T-helper 2 cell treated with Interferon-gamma antibody and Interleukin-4, amounts not matched to agents 5 μg/mL and 100 μg/mL, for 36 hours (primary cell): Measurements from ENCODE around the gene SNX10.
A peak's percentile ranks its signal among the peaks of the same experiment; 100 is the strongest.

ENCODE experiments used
- DNase-seq: peaks from one replicate; pipeline ENCODE4 v3.0.0; 2021; ENCODE audit warnings: low spot score
- H3K27ac Mint-ChIP-seq: one replicate; pipeline ENCODE4 v1.8.0; 2021; ENCODE audit warnings: mild to moderate bottlenecking, mixed read lengths
- H3K27me3 Mint-ChIP-seq: one replicate; pipeline ENCODE4 v1.8.0; 2021; ENCODE audit warnings: low read depth, mixed read lengths
- H3K36me3 Mint-ChIP-seq: one replicate; pipeline ENCODE4 v1.8.0; 2021; ENCODE audit warnings: low read depth, mixed read lengths
- H3K4me1 Mint-ChIP-seq: one replicate; pipeline ENCODE4 v1.8.0; 2021; ENCODE audit warnings: low read depth, mixed read lengths
- H3K4me3 Mint-ChIP-seq: one replicate; pipeline ENCODE4 v1.8.0; 2022; ENCODE audit warnings: mild to moderate bottlenecking, moderate library complexity, mixed read lengths
- H3K9me3 Mint-ChIP-seq: one replicate; pipeline ENCODE4 v1.8.0; 2021; ENCODE audit warnings: mixed read lengths

SNX10 gene

DNA sequence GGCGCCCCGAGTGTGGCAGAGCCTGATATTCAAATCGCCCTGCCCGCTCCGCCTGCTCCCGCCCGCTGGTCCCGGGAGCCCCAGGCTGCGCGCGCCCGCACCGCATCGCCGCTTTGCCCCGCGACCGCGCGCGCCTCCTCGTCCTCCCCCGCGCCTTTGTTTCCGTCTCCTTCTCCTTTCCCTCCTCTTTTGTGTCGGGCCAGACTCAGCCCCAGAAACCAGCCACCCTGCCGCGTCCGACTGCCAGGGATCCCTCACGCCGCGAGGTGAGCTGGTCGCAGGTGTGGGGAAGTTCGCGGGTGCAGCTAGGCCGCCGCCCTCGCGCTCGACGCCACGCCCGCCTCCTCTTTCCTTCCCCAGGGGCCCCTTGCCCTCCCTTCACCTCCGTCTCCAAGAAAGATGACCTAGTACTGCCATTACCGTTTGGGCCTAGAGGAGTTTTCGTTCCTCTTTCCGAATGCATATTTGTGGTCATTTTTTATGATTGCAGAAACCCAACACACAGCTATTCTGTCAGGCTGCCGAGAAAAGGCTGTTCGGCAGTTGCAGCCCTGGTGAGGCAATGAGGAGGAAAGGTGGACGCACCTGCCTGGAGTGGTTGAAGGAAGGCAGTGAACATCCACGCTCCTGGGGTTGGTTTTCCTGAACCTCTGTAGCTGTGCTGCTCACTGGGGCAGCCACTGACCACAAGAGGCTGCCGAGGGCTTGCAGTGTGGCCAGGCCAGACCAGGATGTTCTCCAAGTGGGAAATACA, 107.3 kb downstream of the SNX10 start:
- Mint-ChIP-seq H3K9me3 (no peaks in the 10 kb centered on the region), H3K4me3 (peak overlapping the region; percentile 93), H3K36me3 (no peaks in the 10 kb centered on the region), H3K4me1 (peaks cover 10% of the 10 kb centered on the region), H3K27ac (peak overlapping the region; percentile 82), H3K27me3 (peaks cover 51% of the 10 kb centered on the region)
- DNase-seq = peak; percentile 58

DNA sequence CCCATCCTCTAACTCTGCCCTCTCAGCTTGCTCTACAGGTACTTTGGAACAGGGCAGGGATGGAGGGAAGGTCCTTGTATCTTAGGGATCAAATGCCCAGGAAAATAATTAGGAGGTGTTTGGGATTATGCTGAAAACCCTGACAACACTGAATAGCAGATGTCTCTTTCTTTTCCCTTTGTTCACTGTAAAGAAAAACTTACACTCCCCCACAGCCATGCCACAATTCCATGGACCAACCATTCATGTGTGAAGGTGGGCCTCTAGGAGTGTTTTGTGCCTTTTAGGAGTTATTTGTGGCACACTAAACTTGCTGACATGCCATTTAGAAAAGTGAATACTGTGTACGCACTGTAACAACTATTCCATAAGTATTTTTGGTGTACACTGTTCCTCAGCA, 108.1 kb downstream of the SNX10 start:
- no peak for DNase-seq
- H3K36me3 Mint-ChIP-seq = no peaks in the 10 kb centered on the region
- H3K9me3 Mint-ChIP-seq = no peaks in the 10 kb centered on the region
- H3K4me1 Mint-ChIP-seq = peaks cover 10% of the 10 kb centered on the region
- peak overlapping the region; percentile 50 for H3K4me3 Mint-ChIP-seq
- no peak overlapping the region for H3K27ac Mint-ChIP-seq
- peaks cover 51% of the 10 kb centered on the region for H3K27me3 Mint-ChIP-seq

DNA sequence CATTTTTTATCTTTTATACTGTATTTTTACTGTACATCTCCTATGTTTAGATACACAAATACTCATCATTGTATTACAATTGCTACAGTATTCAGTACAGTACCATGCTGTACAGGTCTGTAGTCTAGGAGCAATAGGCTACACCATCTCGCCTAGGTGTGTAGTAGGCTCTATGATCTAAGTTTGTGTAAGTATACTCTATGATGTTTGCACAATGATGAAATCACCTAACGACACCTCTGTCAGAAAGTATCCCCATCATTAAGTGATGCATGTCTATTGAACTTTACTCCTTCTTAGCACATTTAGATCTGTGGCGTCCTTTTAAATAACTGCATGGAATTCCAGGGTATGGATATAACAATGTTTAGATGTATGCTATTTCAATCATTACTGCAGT, 112.0 kb downstream of the SNX10 start:
- DNase-seq = no peak
- peaks cover 47% of the 10 kb centered on the region for H3K27me3 Mint-ChIP-seq
- H3K27ac Mint-ChIP-seq = no peak overlapping the region
- H3K4me1 Mint-ChIP-seq = peaks cover 7% of the 10 kb centered on the region
- H3K36me3 Mint-ChIP-seq = no peaks in the 10 kb centered on the region
- H3K9me3 Mint-ChIP-seq = no peaks in the 10 kb centered on the region
- no peak overlapping the region for H3K4me3 Mint-ChIP-seq

DNA sequence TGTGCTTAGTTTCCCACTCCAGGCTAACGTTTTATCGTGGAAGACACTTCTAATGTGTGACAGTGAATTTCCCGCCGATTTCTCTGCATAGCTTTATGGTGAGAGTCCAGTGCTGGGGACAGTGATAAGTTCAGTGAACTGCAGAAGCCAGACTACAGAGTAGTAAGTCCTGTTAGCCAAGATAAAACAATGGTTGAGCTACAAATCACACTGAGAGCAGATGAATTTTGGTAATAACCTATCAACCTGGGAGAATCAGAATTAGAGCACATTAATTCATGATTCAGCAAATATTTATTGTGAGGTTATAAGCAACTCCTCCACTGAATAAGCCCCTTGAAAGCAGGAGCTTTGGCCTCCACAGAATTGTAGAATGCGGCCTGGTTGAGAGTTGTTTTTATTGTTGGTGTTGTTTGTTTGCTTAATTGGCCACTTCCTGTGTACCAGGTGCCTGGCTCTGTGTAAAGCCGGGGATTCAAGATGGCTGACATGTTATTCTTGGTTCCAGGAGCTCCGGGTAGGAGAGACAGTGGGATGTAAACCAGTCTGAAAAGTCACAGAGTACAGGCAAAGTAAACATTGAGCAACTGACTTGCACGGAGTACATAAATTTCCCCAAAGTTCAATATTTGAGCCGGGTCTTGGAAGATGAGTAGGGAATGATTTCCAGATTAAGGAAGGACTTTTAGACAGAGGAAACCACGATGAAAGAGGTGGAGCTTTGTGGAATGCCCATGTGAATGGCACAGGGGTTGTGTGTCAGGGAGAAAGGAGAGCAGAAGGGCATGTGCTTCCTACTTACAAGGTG, 112.7 kb downstream of the SNX10 start:
- H3K27ac Mint-ChIP-seq = no peak overlapping the region
- H3K4me3 Mint-ChIP-seq = no peak overlapping the region
- no peaks in the 10 kb centered on the region for H3K9me3 Mint-ChIP-seq
- peaks cover under 1% of the 10 kb centered on the region for H3K4me1 Mint-ChIP-seq
- peaks cover 40% of the 10 kb centered on the region for H3K27me3 Mint-ChIP-seq
- H3K36me3 Mint-ChIP-seq = no peaks in the 10 kb centered on the region
- DNase-seq = no peak

DNA sequence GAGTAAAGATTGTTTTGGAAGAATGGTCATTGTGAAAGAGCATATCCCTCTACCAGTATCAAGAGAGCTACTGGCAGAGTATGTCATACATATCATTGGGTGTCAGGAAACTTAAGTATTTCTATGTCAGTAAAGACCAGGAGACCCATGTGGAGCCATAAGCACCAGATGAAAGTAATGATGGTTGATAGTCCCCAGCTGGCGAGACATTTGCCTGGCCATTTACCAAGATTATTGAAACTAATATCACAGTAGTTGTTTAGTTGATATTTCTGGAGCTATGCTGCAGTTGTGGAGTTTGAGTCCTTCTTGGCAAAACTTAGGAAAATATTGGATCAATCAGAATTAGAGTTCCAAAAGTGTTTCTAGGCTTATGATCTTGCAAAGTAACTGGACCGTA, 114.8 kb downstream of the SNX10 start:
- no peak for DNase-seq
- no peak overlapping the region for H3K4me3 Mint-ChIP-seq
- no peak overlapping the region for H3K27ac Mint-ChIP-seq
- H3K9me3 Mint-ChIP-seq = no peaks in the 10 kb centered on the region
- no peaks in the 10 kb centered on the region for H3K36me3 Mint-ChIP-seq
- no peaks in the 10 kb centered on the region for H3K4me1 Mint-ChIP-seq
- H3K27me3 Mint-ChIP-seq = peaks cover 33% of the 10 kb centered on the region

DNA sequence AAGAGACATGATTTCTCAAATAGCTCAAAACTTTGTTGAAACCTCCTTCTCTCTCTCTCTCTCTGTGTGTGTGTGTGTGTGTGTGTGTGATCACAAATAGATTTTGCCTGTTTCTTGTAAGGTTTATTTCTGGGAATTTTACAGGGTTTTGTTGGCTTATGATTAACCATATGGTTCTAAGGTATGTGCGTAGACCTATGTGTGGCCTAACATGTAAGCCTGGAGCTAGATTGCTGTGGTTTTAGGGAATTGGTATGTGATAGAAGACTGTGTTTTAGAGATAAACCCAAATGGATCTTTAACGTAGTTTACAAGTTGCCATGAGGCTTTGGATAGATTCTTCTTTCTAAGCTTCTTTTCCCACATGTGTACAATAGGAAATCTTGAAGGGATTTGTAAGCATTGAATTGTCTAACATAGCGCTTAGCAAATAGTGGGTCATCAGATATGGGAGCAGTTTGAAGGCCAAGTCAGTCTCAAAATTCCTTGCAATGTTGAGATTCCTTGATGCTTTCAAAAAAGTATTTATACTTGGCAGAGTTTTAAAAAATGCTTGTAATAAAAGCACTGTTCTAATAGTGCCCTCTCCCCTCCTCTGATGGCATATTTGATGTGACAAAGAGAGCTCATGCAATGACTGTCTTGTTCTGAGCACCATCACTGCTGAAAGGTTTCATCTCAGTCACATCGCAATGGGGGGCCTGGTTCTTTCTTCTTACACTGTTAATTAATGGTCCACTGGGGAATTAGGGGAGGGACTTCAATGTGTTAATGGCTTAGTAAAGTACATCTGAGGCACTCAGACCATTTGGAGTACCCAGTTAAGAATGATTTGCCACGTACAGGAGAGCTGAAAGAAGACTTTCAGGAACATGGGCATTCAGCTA, 118.2 kb downstream of the SNX10 start:
- peaks cover 26% of the 10 kb centered on the region for H3K27me3 Mint-ChIP-seq
- no peak for DNase-seq
- H3K27ac Mint-ChIP-seq = no peak overlapping the region
- H3K9me3 Mint-ChIP-seq = no peaks in the 10 kb centered on the region
- no peak overlapping the region for H3K4me3 Mint-ChIP-seq
- no peaks in the 10 kb centered on the region for H3K4me1 Mint-ChIP-seq
- H3K36me3 Mint-ChIP-seq = no peaks in the 10 kb centered on the region

DNA sequence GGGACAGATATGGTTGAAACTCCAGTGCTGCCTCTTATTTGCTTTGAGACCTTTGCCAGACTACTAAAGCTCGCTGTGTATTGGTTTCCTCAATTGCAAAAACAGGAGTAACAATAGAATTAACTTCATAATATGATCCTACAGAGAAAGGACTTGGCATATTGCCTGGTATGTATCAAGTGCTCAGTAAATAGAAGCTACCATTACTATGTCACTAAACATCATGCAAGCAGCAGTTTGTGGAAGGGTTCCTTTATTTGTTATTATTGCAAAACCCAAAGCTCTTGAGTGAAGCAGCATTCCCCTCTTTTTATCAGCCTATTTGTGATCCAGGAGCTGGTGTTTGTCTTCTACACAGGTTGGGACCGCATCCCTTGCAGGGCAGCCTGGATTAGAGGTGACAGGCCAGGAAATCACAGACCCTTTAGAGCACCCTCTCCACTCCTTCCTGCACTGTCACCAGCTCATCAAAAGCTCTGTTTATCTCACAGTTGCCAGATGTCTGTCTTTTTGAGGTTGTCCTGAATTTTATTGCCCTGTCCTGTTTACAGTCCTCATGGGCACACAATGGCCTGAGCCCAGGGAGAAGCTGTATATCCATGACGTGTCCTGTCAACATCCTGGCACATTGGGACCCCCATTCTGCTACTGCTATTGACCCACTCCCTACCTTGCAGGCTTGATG, 121.5 kb downstream of the SNX10 start:
- H3K4me1 Mint-ChIP-seq = no peaks in the 10 kb centered on the region
- H3K9me3 Mint-ChIP-seq = no peaks in the 10 kb centered on the region
- DNase-seq = no peak
- H3K36me3 Mint-ChIP-seq = no peaks in the 10 kb centered on the region
- H3K27me3 Mint-ChIP-seq = peaks cover 14% of the 10 kb centered on the region
- no peak overlapping the region for H3K27ac Mint-ChIP-seq
- H3K4me3 Mint-ChIP-seq = no peak overlapping the region

DNA sequence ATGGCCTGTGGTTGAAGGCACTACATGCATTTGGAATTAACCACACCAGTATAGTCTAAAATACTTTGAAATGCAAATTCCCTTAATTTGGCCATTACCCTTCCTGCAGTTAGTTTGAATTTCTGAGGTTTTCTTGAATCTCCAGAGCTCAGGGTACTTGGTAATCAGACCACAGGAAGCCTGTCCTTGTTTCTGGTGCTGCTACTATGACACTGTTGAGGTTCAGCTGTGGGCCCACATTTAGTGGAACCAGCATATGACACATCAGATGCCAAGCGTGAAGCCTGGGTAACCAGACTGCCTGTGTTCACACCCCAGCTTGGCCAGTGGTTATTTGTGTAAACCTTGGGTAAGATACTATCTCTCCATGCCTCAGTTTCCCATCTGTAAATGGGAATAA, 124.3 kb downstream of the SNX10 start:
- H3K9me3 Mint-ChIP-seq = no peaks in the 10 kb centered on the region
- DNase-seq = no peak
- no peak overlapping the region for H3K27ac Mint-ChIP-seq
- H3K4me3 Mint-ChIP-seq = no peak overlapping the region
- peaks cover 12% of the 10 kb centered on the region for H3K27me3 Mint-ChIP-seq
- H3K36me3 Mint-ChIP-seq = no peaks in the 10 kb centered on the region
- no peaks in the 10 kb centered on the region for H3K4me1 Mint-ChIP-seq

DNA sequence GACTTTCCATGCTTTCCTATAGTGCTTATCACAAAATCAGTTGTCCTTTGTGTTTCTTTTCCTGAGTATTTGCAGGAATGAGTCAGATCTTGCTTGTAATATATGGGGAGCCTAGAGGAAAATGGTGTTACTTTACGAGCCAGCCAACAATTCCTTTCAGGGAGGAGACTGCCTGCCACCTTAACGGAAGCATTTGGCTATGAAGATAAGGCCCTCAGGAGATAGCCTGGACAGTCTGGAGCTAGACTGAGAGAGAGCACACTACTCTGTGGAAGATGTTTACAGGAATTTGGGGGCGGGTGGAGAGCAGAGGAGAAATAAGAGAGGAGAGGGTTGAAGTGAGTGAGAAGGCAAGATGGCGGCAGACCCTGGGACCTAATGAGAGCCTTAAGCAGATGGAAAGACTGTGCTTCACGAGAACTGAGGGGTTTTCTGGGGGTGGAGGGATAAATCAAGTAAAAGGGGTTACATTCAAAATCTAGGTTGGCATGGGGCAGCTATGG, 126.3 kb downstream of the SNX10 start:
- no peak overlapping the region for H3K27ac Mint-ChIP-seq
- no peak for DNase-seq
- H3K27me3 Mint-ChIP-seq = peaks cover 19% of the 10 kb centered on the region
- no peaks in the 10 kb centered on the region for H3K4me1 Mint-ChIP-seq
- H3K4me3 Mint-ChIP-seq = no peak overlapping the region
- no peaks in the 10 kb centered on the region for H3K36me3 Mint-ChIP-seq
- H3K9me3 Mint-ChIP-seq = no peaks in the 10 kb centered on the region

DNA sequence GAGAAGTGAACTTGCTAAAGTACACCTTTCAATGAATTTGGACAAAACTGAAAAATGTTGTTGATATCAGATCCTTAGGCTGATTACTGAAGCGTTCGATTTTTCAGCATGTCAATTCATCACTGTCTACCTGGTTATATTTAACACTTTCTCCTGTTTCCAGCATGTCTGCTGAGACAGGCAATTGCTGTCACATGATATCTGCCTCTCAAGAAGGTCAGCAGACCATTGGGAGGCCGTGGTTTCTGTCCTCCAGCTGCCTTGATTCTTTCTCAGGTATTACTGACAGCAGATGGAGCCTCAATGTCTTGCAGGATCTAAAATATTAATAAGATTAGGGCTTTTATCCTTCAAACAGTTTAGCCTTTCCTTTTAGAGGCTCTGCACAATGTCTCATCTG, 127.5 kb downstream of the SNX10 start:
- Mint-ChIP-seq H3K27me3 (peaks cover 22% of the 10 kb centered on the region), H3K9me3 (no peaks in the 10 kb centered on the region), H3K36me3 (no peaks in the 10 kb centered on the region)

DNA sequence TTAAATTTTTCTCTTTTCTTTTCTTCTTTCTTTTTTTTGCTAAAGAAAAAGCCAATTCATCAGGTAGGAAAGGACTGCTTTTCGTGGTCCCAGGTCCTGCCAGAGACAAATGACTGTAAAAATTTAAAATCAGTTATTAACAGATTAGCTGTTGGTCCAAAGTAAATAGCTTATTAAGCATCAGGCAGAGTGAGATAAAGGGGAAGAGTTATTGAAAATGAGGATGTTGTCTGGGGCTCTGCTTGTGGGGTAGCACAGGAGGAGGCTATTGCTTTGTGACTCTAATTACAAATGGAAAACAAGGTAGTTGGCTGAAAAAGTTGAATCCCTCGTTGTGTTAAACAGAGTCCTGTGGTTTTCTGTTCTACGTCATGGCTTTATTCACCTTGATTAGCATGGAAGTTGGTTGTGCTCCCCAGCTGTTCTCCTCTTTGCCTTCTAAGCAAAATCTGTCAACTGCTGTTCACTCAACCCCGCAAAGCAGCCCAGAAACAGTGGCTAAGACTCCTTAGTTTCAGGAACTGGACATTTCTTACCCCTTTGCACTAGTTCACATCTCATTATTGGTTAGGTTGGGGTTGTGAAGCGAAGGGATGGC, 128.9 kb downstream of the SNX10 start:
- Mint-ChIP-seq H3K36me3 (no peaks in the 10 kb centered on the region), H3K4me1 (peaks cover 3% of the 10 kb centered on the region), H3K4me3 (no peak overlapping the region), H3K27me3 (peaks cover 22% of the 10 kb centered on the region), H3K27ac (no peak overlapping the region), H3K9me3 (no peaks in the 10 kb centered on the region)
- no peak for DNase-seq

More for the DNA sequence above, 127.5 kb downstream of the SNX10 start:
- Mint-ChIP-seq H3K4me3 (no peak overlapping the region), H3K27ac (no peak overlapping the region), H3K4me1 (no peaks in the 10 kb centered on the region)
- DNase-seq = no peak

DNA sequence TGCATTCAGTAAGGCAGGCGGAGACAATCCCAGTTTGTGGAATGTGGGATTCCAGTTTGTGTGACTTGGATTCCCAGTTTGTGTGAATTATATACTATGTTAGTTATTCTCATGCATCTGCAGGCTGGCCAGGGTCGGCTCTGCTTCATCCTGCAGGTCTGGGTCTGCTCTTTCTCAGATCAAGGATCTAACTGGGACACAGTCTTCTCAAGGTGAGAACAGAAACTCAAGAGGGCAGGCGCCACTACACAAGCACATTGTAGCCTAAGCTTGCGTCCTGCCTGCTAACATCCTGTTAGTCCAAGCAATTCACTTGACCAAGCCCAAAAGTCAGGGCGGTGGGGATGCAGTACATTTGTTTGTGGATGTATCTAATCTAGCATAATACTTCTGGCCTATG, 131.1 kb downstream of the SNX10 start:
- DNase-seq = no peak
- H3K9me3 Mint-ChIP-seq = no peaks in the 10 kb centered on the region
- peaks cover 3% of the 10 kb centered on the region for H3K4me1 Mint-ChIP-seq
- H3K36me3 Mint-ChIP-seq = no peaks in the 10 kb centered on the region
- no peak overlapping the region for H3K27ac Mint-ChIP-seq
- no peak overlapping the region for H3K4me3 Mint-ChIP-seq
- H3K27me3 Mint-ChIP-seq = peaks cover 22% of the 10 kb centered on the region

DNA sequence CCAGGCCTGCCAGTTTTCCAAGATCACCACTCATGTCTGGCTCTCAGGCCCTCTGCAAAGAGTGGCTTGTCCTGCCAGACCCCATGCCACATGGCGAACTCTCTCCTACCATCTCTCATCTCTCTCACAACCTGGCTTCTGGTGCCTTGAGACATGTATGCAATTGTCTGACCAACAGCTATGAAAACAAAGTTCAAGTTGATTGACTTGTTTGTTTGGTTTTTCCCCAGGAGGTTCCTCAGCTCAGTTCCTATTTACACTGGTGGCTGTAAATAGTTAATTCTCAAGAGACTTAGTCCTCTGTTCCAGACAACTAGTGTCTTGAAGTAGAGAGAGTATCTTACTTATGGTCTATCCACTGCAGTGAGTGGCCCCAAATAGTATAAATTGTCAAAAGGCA, 131.8 kb downstream of the SNX10 start:
- no peak for DNase-seq
- Mint-ChIP-seq H3K27me3 (peaks cover 16% of the 10 kb centered on the region), H3K9me3 (no peaks in the 10 kb centered on the region), H3K4me3 (no peak overlapping the region), H3K36me3 (no peaks in the 10 kb centered on the region), H3K4me1 (peaks cover 3% of the 10 kb centered on the region), H3K27ac (no peak overlapping the region)
